Loucy (cell line): ENCODE measurements around the gene PSMG1.
"Not testable (repeated sequence)": the region's sequence is repeated elsewhere in the genome, so short reads cannot be mapped to it uniquely, and the experiment has no call there.

ENCODE experiments used
- H2AFZ ChIP-seq: fragments of 200-600 bp; sonication (generic); 2 replicates; pipeline ENCODE4 v1.6.0; 2016; ENCODE audit warnings: antibody characterized with exemption, mild to moderate bottlenecking, low read length, moderate library complexity
- H3F3A ChIP-seq: fragments of 200-600 bp; 2 replicates; pipeline ENCODE4 v1.6.0; 2016; ENCODE audit warnings: antibody characterized with exemption, low read depth, mild to moderate bottlenecking
- H3K27me3 ChIP-seq: fragments of 200-600 bp; sonication (generic); 2 replicates; pipeline ENCODE4 v1.6.1; 2014; ENCODE audit warnings: low read length, mild to moderate bottlenecking; ENCODE audit not compliant: insufficient read depth, poor library complexity, severe bottlenecking
- H3K36me3 ChIP-seq: fragments of 200-600 bp; sonication (generic); 2 replicates; pipeline ENCODE4 v1.6.1; 2016; ENCODE audit warnings: low read length; ENCODE audit not compliant: insufficient read depth
- H3K4me1 ChIP-seq: fragments of 200-600 bp; sonication (generic); 2 replicates; pipeline ENCODE4 v1.5.1; 2014; ENCODE audit warnings: low read length, mild to moderate bottlenecking; ENCODE audit not compliant: insufficient read depth, poor library complexity, severe bottlenecking
- H3K4me2 ChIP-seq: fragments of 200-600 bp; sonication (generic); 2 replicates; pipeline ENCODE4 v1.6.0; 2014; ENCODE audit warnings: antibody characterized with exemption, low read length, low read depth, mild to moderate bottlenecking; ENCODE audit not compliant: poor library complexity, severe bottlenecking
- H3K4me3 ChIP-seq: fragments of 200-600 bp; sonication (generic); 2 replicates; pipeline ENCODE4 v1.5.1; 2014; ENCODE audit warnings: low read length, mild to moderate bottlenecking, mixed read lengths; ENCODE audit not compliant: poor library complexity, severe bottlenecking
- H3K79me2 ChIP-seq: fragments of 200-600 bp; sonication (generic); 2 replicates; pipeline ENCODE4 v1.6.1; 2014; ENCODE audit warnings: low read length; ENCODE audit not compliant: insufficient read depth
- H3K9ac ChIP-seq: fragments of 200-600 bp; sonication (generic); 2 replicates; pipeline ENCODE4 v1.6.0; 2014; ENCODE audit warnings: mild to moderate bottlenecking, low read depth, low read length, moderate library complexity; ENCODE audit not compliant: poor library complexity, severe bottlenecking
- H3K9me2 ChIP-seq: fragments of 200-600 bp; sonication (generic); replicated peaks from 2 replicates; pipeline ENCODE4 v1.6.1; 2016; ENCODE audit warnings: low read depth, low read length, mixed read lengths
- H3K9me3 ChIP-seq: fragments of 200-600 bp; sonication (generic); 2 replicates; pipeline ENCODE4 v1.6.1; 2014; ENCODE audit warnings: mild to moderate bottlenecking, antibody characterized with exemption, low read length, low read depth; ENCODE audit not compliant: insufficient read depth
- H4K20me1 ChIP-seq: fragments of 200-600 bp; sonication (generic); 2 replicates; pipeline ENCODE4 v1.6.0; 2014; ENCODE audit warnings: antibody characterized with exemption, low read length, mild to moderate bottlenecking; ENCODE audit not compliant: insufficient read depth, poor library complexity, severe bottlenecking
- EZH2phosphoT487 ChIP-seq: fragments of 200-600 bp; IDR thresholded peaks from 2 replicates; pipeline ENCODE4 v1.6.1; 2018; ENCODE audit warnings: antibody characterized with exemption, mild to moderate bottlenecking, moderate library complexity, borderline replicate concordance
- TF ChIP-seq, protein P1 (sequence below): fragments of 200-600 bp; sonication (generic); conservative IDR thresholded peaks from 2 replicates; pipeline ENCODE4 v1.5.1; 2014; ENCODE audit warnings: mild to moderate bottlenecking, antibody characterized with exemption, low read length

The PSMG1 gene

DNA sequence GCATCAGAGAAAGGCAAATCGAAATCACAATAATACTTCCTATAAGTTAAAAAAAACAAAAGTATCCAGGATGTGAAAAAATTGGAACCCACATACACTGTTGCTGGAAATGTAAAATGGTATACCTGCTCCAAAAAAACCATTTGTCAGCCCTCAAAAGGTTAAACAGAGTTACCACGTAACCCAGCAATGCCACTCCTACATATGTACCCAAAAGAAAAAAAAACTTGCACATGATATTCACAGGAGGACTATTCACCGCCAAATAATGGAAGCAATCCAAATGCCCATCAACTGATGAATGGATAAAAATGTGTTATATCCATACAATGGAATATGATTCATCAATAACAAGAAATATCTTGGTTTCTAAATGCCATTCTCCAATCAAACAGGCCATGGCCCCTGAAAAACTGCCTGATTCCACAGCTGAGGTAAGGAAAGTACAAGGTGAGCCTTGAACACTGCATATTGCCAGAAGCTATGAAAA lies 38.8 kb upstream of the PSMG1 start:
- H3K4me2 ChIP-seq = no peak overlapping the region
- TF ChIP-seq EZH2phosphoT487 = no peak
- TF ChIP-seq, protein P1, sequence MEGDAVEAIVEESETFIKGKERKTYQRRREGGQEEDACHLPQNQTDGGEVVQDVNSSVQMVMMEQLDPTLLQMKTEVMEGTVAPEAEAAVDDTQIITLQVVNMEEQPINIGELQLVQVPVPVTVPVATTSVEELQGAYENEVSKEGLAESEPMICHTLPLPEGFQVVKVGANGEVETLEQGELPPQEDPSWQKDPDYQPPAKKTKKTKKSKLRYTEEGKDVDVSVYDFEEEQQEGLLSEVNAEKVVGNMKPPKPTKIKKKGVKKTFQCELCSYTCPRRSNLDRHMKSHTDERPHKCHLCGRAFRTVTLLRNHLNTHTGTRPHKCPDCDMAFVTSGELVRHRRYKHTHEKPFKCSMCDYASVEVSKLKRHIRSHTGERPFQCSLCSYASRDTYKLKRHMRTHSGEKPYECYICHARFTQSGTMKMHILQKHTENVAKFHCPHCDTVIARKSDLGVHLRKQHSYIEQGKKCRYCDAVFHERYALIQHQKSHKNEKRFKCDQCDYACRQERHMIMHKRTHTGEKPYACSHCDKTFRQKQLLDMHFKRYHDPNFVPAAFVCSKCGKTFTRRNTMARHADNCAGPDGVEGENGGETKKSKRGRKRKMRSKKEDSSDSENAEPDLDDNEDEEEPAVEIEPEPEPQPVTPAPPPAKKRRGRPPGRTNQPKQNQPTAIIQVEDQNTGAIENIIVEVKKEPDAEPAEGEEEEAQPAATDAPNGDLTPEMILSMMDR = no peak
- no peaks in the 10 kb centered on the region for H4K20me1 ChIP-seq
- H3K4me3 ChIP-seq = no peak overlapping the region
- H3K36me3 ChIP-seq = peaks cover 71% of the 10 kb centered on the region
- H3K79me2 ChIP-seq = no peaks in the 10 kb centered on the region
- H3F3A ChIP-seq = no peaks in the 10 kb centered on the region
- no peaks in the 10 kb centered on the region for H3K9me3 ChIP-seq
- no peaks in the 10 kb centered on the region for H3K27me3 ChIP-seq
- H3K4me1 ChIP-seq = no peaks in the 10 kb centered on the region
- H2AFZ ChIP-seq = no peak overlapping the region
- no peaks in the 10 kb centered on the region for H3K9me2 ChIP-seq
- no peak overlapping the region for H3K9ac ChIP-seq

DNA sequence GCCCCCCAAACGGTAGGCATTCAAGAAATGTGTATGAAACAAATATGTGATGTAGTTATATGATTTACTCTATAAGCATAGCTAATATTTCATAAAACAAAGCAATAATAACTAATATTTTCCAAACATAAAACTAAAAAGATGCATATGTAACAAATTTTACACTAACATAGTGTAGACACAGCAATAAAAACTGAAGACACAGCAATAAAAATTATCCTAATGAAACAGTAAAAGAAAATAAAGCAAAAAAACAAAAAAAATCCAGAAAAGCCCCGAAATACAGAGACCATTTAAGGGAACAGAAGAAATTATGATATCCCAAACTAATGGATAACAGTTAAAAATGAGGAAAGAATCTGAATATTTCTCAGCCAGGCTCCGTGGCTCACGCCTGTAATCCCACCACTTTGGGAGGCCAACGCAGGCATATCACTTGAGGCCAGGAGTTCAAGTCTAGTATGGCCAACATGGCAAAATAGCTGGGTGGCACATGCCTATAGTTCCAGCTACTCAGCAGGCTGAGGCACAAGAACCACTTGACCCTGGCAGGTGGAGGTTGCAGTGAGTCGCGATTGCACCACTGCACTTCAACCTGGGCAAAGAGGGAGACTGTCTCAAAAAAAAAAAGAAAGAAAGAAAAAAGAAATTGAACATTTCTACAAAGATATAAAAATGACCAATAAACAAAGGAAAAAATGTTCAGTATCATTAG lies 38.2 kb upstream of the PSMG1 start:
- no peaks in the 10 kb centered on the region for H3K9me2 ChIP-seq
- no peak overlapping the region for H2AFZ ChIP-seq
- H3K79me2 ChIP-seq = no peaks in the 10 kb centered on the region
- peaks cover 65% of the 10 kb centered on the region for H3K36me3 ChIP-seq
- no peak overlapping the region for H3K4me2 ChIP-seq
- H3K4me3 ChIP-seq = no peak overlapping the region
- H3K4me1 ChIP-seq = no peaks in the 10 kb centered on the region
- H3K27me3 ChIP-seq = no peaks in the 10 kb centered on the region
- no peaks in the 10 kb centered on the region for H3F3A ChIP-seq
- no peaks in the 10 kb centered on the region for H3K9me3 ChIP-seq
- H3K9ac ChIP-seq = no peak overlapping the region
- H4K20me1 ChIP-seq = no peaks in the 10 kb centered on the region
- no peak for TF ChIP-seq EZH2phosphoT487
- TF ChIP-seq, protein P1 = no peak

DNA sequence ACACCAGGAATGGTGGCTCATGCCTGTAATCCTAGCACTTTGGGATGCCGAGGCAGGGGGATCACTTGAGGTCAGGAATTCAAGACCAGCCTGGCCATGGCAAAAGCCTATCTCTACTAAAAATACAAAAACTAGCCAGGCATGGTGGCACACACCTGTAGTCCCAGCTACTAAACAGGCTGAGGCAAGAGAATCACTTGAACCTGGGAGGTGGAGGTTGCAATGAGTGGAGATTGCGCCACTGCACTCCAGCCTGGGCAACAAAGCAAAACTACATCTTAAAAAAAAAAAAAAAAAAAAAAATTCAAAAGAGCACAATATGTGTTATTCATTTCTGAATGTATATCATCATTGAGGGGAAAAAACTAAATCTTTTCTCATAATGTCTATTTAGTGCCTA lies 37.6 kb upstream of the PSMG1 start:
- H3F3A ChIP-seq, H3K79me2 ChIP-seq, H3K9me2 ChIP-seq, H3K27me3 ChIP-seq, H3K4me2 ChIP-seq, H3K4me1 ChIP-seq, H2AFZ ChIP-seq, H3K9ac ChIP-seq, H4K20me1 ChIP-seq, H3K9me3 ChIP-seq, H3K4me3 ChIP-seq: not testable (repeated sequence)
- peaks cover 61% of the 10 kb centered on the region for H3K36me3 ChIP-seq

DNA sequence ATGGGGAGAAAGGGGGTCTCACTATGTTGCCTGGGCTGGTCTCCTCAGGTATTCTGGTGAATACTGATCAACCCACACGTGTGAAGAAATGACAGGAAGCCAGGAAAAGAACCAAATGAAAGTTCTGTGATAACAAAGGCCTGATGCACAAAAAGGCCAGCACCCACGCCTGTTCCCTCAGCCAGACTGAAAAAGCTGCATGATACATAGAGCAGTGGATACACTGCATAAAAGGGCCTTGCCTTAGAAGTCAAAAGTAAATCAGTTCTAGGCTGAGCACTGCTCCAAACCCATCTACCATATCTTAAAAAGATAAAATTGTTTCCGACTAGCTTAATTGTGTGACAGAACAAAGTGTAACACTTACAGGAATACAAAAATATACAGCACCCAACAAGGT lies 36.9 kb upstream of the PSMG1 start:
- Histone ChIP-seq H3K27me3 (no peaks in the 10 kb centered on the region), H4K20me1 (no peaks in the 10 kb centered on the region), H3F3A (no peaks in the 10 kb centered on the region), H3K36me3 (peaks cover 64% of the 10 kb centered on the region; the same call in 1 of the 2 replicates), H3K4me1 (no peaks in the 10 kb centered on the region), H3K9ac (no peak overlapping the region), H3K79me2 (no peaks in the 10 kb centered on the region), H3K9me2 (no peaks in the 10 kb centered on the region), H3K9me3 (no peaks in the 10 kb centered on the region), H3K4me3 (no peak overlapping the region), H3K4me2 (no peak overlapping the region), H2AFZ (no peak overlapping the region)
- TF ChIP-seq EZH2phosphoT487 = no peak
- TF ChIP-seq, protein P1 = no peak
